HL-60 (cell line): ENCODE results near the gene GNRHR.

Source experiments
- DNase-seq, 2 experiments: peaks; one replicate each; pipeline ENCODE4 v3.0.0-alpha.2; 2010 to 2020; ENCODE audit warnings: low read depth in 1 of 2, low spot score in 1 of 2
- H3K27ac ChIP-seq: fragments of 250-450 bp; sonication (Bioruptor Pico); replicated peaks from 2 replicates; pipeline ENCODE4 v1.5.1; 2020; ENCODE audit warnings: mild to moderate bottlenecking, moderate library complexity
- H3K27me3 ChIP-seq: fragments of 250-450 bp; sonication (Bioruptor Pico); 2 replicates; pipeline ENCODE4 v1.5.1; 2021; ENCODE audit warnings: mild to moderate bottlenecking, moderate library complexity; ENCODE audit not compliant: insufficient read depth, poor library complexity, severe bottlenecking
- H3K4me3 ChIP-seq: replicated peaks from 2 replicates; pipeline ENCODE4 v1.5.1; 2011; ENCODE audit warnings: mild to moderate bottlenecking, control low read depth, low read length; ENCODE audit not compliant: insufficient read depth
- CTCF ChIP-seq: IDR thresholded peaks from one replicate; pipeline ENCODE4 v1.5.1; 2011; ENCODE audit warnings: low read length, control low read depth, inconsistent platforms; ENCODE audit not compliant: insufficient read depth
- GABPA ChIP-seq: IDR thresholded peaks from 2 replicates; pipeline ENCODE4 v1.6.1; 2012; ENCODE audit warnings: low read depth
- POLR2AphosphoS5 ChIP-seq: IDR thresholded peaks from 2 replicates; pipeline ENCODE4 v1.6.1; 2012; ENCODE audit warnings: low read depth
- REST ChIP-seq: IDR thresholded peaks from 2 replicates; pipeline ENCODE4 v1.6.1; 2012; ENCODE audit warnings: low read depth; ENCODE audit not compliant: insufficient replicate concordance
- SPI1 ChIP-seq: IDR thresholded peaks from 2 replicates; pipeline ENCODE4 v1.6.1; 2012; ENCODE audit warnings: low read depth, mild to moderate bottlenecking, borderline replicate concordance

Gene GNRHR

GRCh38 chr4:67776746-67777145 lies 22.6 kb upstream of the GNRHR start:
- H3K4me3 ChIP-seq, result no peak overlapping the region
- H3K27me3 ChIP-seq, result no peaks in the 10 kb centered on the region
- no peak for TF ChIP-seq CTCF
- no peak for TF ChIP-seq REST
- TF ChIP-seq SPI1, result no peak
- TF ChIP-seq POLR2AphosphoS5, result no peak
- no peak for TF ChIP-seq GABPA
- no peak for DNase-seq
- H3K27ac ChIP-seq, result no peak overlapping the region

- DNase-seq, result no peak
- Histone ChIP-seq H3K27ac (no peak overlapping the region), H3K27me3 (no peaks in the 10 kb centered on the region), H3K4me3 (no peak overlapping the region)
- TF ChIP-seq SPI1, result no peak
- no peak for TF ChIP-seq POLR2AphosphoS5
- TF ChIP-seq REST, result no peak
- TF ChIP-seq CTCF, result no peak
- no peak for TF ChIP-seq GABPA
These were observed 16.2 kb upstream of the GNRHR start for GRCh38 chr4:67770422-67770821.

GRCh38 chr4:67765928-67766327 lies 11.7 kb upstream of the GNRHR start:
- Histone ChIP-seq H3K4me3 (no peak overlapping the region), H3K27ac (no peak overlapping the region), H3K27me3 (no peaks in the 10 kb centered on the region)
- no peak for TF ChIP-seq GABPA
- no peak for TF ChIP-seq REST
- TF ChIP-seq CTCF, result no peak
- TF ChIP-seq POLR2AphosphoS5, result no peak
- no peak for TF ChIP-seq SPI1
- no peak for DNase-seq
